ENCODE results near the gene TPRN.

Gene TPRN

GRCh38 chr9:137188086-137188489 is 12.5 kb downstream of the TPRN start:
- peak; percentile 7 for DNase-seq

DNA sequence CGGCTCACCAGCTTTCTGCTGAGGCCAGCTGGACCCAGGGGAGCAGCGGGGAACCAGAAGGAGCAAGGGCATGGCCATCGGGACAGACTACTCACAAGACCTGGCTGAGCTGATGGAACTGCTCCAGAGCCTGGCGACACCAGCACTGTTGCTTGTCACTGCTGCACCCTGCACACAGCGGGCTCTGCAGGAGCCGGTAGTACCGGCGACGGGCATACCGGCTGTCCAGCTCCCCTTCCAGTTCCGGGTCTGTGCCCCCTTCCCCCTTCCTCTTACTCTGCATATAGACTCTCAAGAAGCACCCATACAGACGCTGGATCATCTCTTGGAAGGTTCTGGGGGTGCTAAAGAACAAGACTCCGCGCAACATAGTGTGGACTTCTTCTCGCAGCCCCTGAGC is 13.2 kb downstream of the TPRN start:
- no peak for DNase-seq

DNA sequence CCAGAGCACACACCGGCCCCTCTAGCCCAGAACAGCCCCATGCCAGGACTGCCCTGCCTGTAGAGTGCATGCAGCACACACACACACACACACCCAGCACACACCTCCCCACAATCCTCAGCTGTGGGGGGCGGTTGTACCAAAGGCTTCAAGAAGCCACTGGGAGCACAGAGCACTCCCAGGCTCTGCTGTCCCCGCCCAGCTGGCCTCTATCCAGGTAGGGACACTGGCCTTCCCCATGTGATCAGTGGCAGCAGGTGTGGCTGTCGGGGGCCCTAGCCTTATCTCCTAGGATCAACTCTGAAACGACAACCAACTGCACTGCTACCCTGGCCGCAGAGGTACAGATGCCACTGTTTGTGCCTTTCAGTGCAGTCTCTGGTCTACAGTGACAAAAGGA is 14.2 kb downstream of the TPRN start:
- no peak for DNase-seq

DNA sequence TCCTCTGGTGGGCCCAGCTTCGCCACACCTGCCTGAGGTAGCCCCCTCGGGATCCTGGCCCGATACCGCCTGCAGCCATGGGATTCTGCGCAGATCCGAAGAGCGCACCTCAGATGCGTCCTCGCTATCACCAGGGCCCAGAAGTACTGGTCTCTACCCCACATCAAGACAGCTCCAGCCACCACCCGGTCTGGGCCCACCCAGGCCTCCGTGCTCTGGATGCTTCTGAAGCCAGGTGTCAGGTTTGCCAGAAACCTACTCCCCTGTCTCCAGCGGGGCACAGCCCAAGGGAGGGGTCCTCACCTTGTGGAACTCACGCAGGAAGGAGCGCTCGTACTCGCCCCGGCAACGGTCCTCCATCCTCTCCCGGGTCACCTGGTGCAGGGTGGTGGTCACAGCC is 14.6 kb downstream of the TPRN start:
- no peak for DNase-seq

- DNase-seq = no peak
These were observed 15.5 kb downstream of the TPRN start for GRCh38 chr9:137184881-137185660.

- DNase-seq = no peak
These were observed 16.5 kb downstream of the TPRN start for GRCh38 chr9:137183980-137184595.

GRCh38 chr9:137182836-137183235 is 17.7 kb downstream of the TPRN start:
- DNase-seq = no peak

DNA sequence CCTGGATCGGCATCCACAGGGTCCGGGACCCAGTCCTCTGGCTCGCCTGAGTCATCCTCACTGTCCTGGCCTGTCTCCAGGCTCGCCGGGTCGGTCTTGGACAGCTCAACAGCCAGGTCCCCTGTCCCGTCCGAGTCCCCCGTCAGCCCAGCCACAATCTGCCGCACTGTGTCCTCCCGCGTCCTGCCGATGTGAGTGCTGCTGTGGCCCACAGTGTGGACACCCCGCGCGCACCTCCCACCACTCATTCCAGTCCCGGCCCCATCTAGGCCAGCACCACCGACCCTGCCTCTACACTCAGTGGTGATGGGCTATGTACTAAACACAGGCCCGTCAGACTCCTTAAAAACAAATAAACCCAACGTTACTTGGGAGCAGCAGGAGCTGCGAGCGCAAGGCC is 18.9 kb downstream of the TPRN start:
- no peak for DNase-seq

DNA sequence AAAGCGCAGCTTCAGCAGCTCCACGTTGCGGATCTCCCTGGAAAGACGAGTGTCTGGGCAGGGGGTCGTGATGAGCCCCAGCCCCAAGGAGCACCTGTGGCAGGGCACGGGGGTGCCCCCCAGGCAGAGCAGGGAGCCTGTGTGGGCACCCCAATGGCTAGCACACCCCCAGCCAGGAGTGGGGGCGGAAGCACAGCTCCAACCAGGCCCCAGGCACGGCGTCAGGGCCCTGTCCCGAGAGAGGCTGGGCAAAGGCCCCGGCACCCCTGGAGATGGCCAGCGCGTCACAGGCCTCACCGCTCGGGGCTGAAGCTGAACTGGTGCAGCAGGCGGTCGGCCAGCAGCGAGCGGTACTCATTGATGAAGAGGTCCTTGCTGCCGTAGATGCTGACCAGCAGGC is 20.1 kb downstream of the TPRN start:
- DNase-seq = no peak

DNA sequence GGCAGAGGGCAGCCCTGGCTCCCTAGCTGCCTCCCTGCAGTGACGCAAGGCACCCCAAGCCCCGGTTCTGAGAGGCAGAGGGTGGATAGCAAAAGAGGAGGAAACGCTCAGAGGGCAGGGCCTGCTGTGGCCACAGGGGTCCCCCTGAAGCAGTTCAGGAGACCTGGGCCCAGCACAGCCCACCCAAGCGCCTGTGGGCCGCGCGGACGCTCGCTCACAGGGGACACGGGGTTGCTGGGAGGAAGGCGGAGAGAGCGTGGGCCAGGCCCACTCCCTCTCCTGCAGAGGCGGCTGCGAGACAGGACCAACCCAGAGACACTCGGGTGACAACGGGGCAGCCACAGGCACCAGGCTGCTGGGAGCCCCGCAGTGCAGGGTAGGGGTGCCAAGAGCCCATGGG is 20.8 kb downstream of the TPRN start:
- no peak for DNase-seq

GRCh38 chr9:137178939-137179630 is 21.5 kb downstream of the TPRN start:
- no peak for DNase-seq

DNA sequence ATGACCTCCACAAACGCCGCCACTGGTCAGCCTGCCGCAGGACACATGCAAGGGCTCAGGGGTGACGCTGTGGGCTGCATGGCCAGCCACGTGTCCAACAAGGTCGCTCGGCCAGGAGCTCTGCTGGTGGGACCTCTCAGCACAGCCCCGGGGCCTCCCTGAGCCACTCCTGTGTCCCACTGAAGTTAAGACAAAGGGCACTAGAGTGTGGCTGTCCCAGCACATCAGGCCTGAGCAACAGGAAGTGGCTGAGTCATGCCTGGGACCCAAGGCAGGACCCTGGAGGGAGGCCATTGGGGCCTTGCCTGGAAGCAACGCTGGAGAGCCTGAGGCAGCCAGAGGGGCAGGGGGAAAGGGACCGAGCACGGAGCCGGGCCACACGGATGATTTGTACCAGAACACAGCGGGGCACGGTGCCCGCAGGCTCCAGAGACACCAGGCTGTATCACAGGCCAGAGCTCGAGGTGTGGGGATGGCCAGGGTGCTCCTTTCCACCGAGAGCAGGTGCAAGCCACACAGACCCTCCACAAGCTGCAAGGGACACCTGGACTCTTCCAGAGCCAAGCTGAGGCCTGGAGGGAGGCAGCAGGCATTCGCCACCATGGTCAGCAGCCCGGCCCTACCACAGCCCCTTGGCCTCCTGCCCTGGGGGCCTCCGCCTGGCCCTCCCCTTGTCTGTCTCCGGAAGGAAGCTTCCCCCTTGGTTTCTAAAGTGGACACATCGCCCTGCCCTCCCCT is 22.2 kb downstream of the TPRN start:
- no peak for DNase-seq

- peak; percentile 23 for DNase-seq
These were observed 24.0 kb downstream of the TPRN start for GRCh38 chr9:137176302-137177182.

GRCh38 chr9:137175345-137175961 is 25.1 kb downstream of the TPRN start:
- no peak for DNase-seq

DNA sequence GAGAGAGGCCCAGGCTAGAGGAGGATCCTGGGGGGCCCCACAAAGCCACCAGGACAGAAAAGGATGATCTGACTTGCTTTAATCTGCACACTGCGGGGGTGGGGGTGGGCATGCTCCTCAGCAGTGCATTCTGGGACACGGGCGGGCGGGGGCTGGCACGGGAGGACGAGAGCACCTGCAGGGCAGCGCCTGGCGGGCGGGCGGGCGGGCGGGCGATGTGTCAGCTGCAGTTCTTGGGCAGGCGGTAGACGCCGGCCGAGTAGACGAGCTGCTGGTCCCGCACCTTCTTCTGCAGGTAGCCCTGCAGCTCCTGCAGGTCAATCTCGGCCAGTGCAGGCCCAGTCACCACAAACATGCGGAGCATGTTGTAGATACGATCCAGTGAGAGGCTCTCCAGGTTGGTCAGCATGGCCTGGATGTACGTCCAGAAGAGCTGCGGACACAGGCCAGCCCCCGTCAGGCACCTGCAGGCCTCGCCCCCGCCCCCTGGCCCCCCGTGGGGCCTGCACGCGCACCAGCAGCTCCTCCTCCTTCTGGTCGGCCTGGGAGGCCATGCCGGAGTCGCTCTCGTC is 25.7 kb downstream of the TPRN start:
- DNase-seq = no peak

- DNase-seq = no peak
These were observed 26.5 kb downstream of the TPRN start for GRCh38 chr9:137173796-137174664.

- no peak for DNase-seq
These were observed 27.4 kb downstream of the TPRN start for GRCh38 chr9:137172901-137173795.

- no peak for DNase-seq
These were observed 29.2 kb downstream of the TPRN start for GRCh38 chr9:137171149-137171900.

All from inflammatory macrophage treated with lipopolysaccharide for 4 hours (primary cell).